ENCODE results near the gene PPP2R5C.
"Not testable (repeated sequence)": the region's sequence is repeated elsewhere in the genome, so short reads cannot be mapped to it uniquely, and the experiment has no call there.

The PPP2R5C gene

DNA sequence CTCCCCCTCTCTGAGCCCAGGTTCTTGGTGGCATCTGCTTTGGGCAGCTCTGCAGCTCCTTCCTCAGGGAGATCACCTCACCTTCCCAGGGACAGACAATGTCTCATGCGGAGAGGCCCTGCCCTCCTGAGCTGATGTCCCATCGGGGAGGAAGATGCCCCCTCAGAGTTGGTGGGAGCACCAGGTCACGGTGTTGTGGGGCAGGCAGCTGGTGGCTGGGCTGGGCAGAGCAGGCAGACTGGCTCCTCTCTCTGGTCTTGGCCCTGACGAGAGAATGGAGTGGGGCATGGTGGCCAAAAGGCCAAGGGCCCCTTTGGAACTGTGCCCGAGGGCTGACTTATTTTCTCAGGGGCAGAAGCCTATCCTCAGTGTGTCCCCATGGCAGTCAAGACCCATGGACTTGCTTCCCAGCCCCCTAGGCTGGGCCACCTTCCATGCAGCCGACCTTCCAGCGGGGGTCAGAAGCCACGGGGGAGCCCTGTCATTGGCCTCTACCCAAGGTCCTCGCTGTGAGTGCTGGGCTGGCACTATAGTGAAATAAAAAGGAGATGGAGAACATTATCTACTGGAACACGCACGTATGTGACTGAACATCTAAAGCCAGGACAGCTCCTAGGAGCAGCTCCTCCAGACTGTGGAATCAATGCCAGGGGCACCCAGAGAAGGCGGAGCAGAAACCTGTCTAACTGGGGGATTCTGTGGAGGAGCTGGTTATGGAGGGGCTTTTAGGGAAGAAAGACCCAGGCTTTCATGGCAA lies 21.9 kb downstream of the PPP2R5C start:
- DNase-seq: no peak

DNA sequence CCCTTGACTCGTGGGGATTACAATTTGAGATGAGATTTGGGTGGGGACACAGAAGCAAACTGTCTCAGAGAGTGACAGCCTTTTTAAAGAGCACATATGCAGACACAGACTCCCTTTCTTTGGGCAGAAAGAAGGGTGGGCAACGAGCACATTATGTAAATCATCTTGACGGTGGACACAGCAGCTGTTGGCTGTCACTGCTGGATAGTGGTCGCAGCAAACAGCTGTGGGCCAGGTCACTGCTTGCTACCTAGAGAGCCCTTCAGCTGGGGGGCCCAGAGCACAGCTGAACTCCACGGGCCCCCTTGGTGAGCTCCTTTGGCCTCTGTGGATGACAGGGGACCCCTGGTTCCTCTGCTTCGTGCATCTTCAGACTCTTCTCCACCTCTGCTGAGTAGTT lies 23.1 kb downstream of the PPP2R5C start:
- DNase-seq: no peak

DNA sequence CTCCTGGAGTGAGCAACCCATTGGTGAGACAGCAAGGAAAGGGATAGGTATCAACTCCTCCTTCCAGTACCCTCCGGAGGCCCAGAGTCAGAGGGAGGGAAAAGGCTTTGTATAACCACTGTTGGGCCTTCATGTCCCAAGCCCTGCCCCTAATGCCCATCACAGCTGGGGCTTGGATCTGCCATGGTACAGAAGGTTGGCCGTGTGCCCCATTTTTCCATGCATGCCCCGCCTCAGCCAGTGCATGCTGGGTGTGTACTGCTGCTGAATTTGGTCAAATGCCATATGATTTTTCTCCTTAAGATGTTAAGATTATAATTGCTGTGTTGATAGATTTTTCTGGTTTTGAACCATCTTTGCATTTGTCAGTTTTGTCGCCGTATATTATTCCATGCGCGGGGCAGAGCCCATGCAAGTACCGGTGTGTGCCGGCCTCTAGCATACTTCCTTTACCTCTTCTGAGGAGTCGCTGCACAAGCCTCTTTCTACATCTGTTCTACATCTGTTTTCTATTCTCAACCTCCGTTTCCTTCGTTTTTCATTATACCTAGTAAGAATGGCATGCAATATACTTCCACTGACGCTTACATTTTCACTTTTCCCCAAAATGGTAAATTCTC lies 26.6 kb downstream of the PPP2R5C start:
- DNase-seq: no peak

DNA sequence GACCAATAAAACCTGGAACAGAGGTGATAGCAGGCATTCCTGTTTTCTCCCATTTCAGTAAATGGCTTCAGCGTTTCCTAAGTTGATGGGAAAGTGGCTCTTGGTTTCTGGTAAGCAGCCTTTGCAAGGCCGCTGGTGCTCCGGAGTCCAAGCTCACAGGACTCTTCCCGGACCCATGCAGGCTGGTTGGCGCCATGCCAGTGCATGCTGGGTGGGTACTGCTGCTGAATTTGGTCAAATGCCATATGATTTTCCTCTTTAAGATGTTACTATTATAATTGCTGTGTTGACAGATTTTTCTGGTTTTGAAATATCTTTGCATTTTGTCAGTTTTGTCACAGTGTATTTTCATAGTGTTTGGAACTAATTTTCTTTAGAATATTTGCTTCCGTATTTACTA lies 27.7 kb downstream of the PPP2R5C start:
- no peak for DNase-seq

DNA sequence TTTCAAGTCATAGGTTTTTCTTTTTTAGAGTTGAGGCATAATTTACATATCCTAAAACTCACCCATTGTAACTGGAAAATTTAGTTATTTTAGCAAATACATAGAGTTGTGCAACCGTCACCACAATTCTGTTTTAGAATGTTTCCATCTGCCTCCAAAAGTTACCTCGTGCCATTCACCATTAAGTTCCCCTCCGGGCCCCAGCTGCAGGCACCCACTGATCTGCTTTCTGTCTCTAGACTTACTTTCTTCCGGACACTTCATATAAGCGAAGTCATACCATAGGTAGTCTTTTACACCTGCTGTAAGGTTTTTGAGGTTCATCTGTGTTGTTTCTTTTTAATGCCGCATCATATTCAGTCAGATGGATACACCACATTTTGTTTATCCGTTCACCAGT lies 28.7 kb downstream of the PPP2R5C start:
- DNase-seq: no peak

DNA sequence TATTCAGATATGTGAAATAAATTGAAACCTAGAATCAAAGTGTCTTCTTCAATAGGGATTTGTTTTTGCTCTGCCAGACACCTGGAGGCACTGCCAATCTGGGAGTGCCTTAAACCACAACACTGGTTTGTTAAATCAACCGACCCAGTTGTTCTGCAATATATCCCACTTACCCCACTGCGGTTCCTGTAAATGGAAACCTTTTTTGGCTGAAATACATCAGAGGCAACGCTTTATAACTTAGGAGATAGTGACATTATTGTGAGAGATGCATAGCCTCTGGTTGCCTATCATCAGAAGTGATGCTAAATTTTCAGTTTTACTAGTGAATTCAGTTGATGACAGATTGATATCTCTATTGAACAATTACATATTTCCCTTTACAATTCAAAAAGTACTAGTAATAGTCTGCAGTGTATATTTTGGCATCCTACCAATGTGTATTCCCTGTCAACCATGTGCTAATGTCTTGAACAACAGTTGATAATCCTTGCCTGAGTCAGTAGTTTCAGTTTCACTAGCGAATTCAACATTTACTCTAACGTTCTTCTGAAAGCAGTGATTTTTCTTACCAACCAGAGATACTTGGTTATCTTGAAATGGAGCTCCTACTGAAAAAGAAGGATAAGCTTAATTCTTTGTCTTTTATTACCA lies 30.5 kb downstream of the PPP2R5C start:
- DNase-seq: no peak

DNA sequence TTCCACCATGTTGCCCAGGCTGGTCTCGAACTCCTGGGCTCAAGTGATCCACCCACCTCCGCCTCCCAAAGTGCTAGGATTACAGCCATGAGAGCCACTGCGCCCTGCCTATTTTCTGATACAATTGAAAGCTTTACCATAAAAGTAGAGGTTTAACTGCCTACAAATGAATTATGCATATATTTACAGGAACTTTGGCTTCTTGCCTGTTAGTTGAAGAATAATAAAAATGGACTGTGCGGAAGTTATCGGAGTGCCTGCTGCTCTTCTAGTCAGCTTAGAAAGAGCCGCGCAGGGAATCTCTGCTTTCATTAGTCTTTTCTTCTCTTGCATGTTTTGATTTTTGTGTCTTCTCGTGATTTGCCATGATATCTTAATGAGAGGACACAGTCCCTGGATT lies 34.5 kb downstream of the PPP2R5C start:
- DNase-seq: no peak

DNA sequence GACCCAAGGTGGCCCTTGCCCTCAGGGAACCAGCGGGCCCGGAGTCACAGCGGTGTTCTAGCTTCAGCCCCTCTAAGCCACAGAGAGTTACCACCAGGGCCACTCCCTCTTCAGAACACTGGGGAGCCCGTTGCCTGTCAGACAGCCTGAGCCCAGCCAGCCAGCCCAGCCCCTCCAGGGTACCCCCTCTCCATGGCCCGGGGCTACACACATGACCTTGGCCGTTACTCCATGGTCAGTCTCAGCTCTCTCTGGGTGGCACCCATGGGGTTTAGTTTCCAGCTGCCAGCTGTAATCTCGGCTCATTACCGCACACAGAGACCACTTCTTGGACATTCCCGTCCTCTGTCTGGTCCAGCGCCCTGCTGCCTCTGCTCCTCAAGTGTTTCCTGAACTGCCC lies 35.0 kb downstream of the PPP2R5C start:
- no peak for DNase-seq

DNA sequence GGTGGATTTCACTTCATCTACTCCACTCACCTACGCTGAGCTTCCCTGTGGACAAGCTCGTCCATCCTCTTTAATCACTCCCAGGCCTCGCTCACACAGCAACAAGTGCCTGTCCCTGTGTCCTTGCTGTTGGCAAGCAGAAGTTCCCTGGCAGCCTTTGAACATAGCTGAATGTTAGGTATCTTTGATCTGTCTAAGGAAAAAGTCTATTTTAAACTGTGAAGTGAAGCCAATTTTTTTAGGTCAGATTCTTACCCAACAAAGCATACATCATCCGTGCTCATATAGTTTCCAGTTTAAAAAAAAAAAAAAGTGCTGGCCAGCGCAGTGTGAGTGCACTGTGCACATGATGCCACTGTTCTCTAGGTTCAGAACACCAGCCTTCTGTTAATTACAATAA lies 36.3 kb downstream of the PPP2R5C start:
- DNase-seq: no peak

DNA sequence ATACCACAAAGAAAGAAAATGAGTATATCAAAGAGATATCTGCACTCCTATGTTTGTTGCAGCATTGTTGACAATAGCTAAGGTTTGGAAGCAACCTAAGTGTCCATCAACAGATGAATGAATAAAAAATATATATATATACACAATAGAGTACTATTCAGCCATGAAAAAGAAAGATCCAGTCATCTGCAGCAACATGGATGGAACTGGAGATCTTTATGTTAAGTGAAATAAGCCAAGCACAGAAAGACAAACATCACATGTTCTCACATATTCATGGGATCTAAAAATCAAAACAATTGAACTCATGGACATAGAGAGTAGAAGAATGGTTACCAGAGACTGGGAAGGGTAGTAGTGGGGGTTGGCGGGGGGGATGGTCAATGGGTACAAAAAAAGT lies 42.9 kb downstream of the PPP2R5C start:
- not testable (repeated sequence) for DNase-seq

DNA sequence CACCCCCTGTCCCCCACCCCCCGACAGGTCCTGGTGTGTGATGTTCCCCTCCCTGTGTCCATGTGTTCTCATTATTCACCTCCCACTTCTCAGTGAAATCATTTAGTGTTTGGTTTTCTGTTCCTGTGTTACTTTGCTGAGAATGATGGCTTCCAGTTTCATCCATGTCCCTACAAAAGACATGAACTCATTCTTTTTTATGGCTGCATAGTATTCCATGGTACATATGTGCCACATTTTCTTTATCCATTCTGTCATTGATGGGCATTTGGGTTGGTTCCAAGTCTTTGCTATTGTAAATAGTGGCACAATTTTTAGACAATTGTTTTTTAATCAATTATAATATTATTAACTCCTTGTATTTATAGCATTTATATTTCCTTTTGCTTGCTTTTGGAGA lies 44.7 kb downstream of the PPP2R5C start:
- not testable (repeated sequence) for DNase-seq

DNA sequence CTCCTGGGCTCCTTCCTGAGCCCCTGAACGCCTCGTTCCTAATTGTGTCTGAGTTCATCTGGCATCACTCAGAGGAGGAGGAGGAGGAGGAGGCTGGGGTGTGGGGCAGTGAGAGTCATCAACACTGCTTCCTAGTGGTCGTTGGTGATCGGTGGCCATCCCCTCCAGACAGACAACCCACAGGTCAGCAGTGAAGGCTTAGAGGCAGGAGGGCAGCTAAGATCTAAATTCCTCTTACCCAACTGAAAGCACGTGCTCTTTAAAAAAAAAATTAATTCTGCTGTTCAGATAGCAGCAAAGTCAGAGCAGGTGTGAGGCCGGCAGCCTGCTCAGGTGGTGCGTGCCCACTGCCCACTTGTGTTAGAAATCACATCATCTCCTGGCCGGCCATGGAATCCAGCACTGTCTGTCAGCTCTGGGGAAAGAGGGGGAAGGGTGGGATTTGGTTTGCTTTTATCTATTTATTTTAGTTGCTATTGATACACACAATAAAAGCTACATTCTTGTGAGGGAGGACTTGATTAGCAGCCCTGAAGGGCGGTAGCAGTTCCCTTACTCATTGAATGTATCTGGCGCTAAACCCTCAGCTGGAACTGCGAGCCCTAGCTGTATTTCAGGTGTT lies 46.6 kb downstream of the PPP2R5C start:
- DNase-seq: no peak

DNA sequence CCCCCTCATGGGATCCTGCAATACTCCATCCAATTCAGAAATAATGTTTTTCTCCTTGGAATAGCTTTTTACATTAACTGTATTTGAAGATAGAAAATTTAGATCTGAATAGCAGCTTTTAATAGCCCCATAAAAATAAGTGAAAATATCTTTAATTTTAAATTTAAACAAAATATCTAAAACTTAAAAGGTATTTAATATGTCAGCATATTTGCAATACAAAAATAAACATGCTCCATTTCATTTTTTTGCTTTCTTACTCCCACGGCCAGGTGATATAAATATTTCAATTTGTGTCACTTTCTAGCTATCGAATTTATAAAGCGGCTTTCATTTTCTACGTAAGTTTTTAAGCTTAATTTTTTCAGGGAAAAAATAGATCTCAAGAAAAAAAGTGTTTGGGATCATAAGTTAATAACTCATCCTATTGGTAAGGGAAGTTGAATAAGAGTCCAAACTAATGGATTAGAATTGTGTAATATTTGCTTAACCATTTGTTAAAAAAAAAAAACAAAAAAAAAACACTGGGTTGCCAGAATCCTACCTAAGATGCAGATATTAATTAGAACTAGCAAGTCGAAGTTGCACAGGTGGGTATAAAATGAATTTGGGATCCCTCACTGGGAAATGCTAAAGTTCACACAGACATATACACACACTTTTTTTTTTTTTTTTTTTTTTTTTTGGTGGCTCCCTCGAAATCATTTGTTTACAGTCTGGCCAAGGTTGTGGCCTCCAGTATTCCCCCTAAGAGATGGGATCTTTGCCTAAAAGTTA lies 47.6 kb downstream of the PPP2R5C start:
- DNase-seq: no peak

DNA sequence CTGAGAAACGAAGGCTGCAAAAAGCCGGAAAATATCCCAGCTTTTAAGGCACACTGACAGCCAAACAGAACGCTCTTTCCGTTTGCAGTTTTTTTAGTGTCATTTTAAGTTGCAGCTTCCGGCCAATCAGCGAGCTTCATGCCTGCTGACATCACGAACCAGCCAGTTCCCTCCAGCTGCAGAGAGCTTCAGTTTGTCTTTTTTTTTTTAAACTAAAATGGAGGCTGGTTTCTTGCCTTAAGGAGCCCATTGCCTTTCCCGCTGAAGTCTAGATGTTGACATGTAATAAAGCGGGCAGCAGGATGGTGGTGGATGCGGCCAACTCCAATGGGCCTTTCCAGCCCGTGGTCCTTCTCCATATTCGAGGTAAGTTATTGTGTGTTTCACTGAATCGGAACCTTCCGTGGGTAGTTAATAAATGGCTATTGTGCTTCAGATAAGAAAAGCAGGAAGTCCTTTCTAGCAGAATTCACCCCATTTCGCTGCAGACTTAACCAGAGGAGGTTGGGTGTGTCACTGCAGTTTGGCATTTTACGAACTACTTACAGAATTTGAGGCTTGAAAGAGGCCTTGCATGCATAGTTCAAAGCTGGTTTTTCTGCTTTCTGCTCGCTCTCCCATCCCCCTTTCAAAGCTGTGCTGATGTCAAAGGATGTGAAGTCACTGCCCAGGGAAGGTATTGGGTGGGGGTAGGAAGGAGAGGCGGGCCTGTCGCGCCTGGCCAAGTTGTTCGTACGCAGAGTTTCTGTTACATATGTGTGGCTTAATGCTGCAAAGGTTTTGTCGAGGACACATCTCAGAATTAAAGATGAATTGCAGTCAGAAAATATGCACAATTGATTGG lies 48.4 kb downstream of the PPP2R5C start:
- peak; percentile 84 for DNase-seq

DNA sequence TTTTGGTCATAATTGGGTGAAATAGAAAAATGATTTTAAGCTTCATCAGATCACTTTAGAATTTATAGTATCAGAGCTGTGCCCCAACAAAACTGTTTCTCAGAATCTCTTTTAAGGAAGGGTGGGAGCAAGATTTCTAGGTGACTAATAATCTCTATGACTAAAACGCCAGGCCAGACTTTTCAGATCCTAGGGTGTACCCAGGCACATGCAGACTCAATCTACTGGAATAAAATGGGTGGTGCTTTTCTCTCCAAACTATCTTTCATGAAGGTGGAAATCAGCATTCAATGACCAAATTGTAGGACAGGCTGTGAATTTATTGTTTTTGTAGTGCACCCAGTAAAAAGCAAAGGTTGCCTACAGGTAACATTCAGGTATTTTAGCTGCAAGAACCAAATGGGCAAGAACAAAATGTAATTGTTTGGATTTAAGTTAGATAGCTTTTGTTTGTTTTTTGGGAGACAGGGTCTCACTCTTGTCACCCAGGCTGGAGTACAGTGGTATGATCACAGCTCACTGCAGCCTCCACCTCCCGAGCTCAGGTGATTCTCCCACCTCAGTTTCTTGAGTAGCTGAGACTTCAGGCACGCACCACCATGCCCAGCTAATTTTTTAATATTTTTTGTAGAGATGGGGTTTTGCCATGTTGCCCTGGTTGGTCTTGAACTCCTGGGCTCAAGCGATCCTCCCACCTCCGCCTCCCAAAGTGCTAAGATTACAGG lies 49.5 kb downstream of the PPP2R5C start:
- DNase-seq: no peak

DNA sequence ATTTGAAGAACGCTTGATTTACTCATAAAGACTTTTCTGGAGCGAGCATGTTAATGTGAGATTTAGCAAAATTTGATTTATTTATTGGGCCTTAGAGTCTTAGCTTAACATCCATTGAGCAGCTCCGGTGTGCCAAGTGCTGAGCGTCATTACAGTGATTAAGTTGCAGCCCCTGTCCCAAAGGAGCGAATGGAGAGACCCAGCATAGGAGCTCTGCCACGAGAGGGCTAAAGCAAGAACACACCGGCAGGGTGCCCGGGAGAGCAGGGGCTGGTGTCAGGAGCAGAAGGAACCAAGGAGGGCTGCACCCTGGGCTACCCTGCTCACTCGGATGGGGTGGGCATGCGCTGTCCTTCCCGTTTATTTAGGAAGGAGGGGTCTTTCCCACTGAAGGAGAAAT lies 50.6 kb downstream of the PPP2R5C start:
- DNase-seq: no peak

DNA sequence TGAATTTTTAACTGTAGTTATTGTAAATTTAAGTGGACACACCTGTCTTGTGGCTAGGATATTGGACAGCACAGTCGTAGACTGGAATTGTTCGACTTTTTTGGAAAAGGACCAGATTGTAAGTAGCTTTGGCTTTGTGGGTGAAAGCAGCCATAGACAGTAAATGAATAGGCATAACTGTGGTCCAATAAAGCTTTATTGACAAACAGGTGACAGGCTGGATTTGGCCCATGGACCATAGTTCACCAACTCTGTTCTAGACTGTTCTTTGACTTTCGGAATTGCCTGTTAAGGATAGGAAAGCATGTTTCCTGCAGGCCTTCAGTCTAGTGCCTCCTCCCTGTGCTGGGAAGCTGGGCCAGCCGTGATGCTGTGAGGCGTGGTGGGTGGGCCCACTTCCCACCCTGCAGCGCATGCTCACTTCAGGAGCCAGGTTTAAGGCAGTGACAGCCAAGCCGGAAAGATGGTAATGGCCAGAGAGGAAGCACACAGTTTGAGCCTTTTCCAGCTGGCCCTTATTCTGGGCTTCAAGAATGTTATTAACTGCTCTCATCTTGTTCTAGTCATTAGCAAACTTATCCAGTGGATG lies 51.8 kb downstream of the PPP2R5C start:
- no peak for DNase-seq

DNA sequence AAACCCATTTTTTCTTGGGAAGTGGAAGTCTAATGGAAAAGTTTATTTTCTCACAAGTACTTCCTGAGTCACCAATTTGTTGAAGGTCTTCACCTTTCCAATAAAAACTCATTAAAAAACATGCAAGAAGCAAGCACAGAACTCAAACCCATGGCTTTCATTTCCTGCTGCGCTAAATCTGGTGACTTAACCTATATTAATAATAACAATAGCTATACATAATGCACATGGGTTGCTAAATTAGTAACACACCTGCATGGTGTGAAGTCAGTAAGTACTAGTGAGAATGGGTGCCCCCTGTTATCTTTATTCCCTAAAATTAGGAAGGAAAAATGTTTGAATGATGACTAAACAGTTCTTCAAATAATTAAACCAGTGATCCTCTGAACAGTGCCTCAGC lies 52.3 kb downstream of the PPP2R5C start:
- DNase-seq: no peak

DNA sequence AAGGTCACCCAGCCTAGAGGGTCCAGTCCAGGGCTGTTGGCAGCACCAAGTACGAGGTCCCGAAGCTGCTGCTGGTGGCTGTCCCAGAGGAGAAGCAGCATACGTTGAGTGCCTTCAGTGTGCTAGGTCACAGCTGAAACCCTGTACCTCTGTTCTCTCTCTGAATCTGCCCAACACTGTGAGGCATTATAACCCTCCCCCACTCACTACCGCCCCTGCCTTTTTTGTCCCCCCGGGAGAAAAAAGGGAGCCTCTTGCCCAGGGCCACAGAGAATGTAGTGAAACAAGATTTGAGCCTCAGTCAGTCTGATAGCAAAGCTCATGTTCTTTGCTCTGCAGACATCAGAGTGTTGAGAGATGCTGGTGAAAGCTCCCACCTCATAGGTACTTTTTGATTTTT lies 53.4 kb downstream of the PPP2R5C start:
- DNase-seq: no peak

DNA sequence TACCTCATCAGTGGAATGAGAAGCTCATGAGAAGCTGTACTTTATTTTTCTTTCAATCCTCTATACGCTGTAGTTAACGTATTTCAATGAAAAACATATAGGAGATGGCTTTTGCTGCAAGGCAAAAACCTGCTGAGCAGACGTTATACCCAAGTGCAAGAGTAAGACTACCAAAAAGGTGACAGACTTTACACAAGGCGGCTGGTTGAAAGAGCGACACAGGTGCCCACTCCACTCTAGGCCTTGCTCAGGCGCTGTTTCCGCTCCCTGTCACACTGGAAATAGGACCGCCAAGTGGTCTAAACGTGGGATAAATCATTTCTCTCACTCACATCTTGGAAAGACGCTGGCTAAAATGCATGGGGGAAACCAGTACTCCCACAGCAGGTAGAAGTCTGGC lies 54.5 kb downstream of the PPP2R5C start:
- no peak for DNase-seq

DNA sequence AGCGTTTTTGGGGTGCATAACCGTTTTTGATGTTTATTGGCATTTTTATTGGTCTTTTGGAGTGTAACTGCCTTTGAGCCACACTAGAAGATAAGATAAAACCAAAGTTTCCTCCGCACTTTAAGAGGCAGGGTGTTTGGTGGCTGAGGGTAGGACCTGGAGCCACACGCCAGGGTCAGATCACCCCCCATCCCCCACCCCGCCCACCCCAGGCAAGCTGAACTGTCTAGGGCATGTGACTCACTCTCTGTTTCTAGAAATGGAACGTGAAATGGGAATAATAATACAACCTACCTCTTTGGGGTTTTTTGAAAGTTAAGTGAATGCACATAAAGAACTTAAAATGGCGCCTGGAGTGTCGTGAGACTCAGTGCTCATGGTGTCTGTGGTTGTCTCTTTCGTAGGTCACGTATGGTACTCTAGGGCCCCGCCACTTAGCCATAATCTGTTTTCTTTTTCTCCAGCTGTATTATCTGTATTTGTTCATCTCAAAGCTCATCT lies 56.0 kb downstream of the PPP2R5C start:
- peak; percentile 58 for DNase-seq
